Kidney (tissue), 14 donors: ENCODE data around the gene THSD4. TPM values are rescaled to one million over a fixed set of nuclear protein-coding genes. Genes with fewer than 3 reads are reported as not detected.
"Not testable (repeated sequence)": the region's sequence is repeated elsewhere in the genome, so short reads cannot be mapped to it uniquely, and the experiment has no call there.

Experiments
- DNase-seq, 5 donors: peaks; one replicate each; pipeline ENCODE4 v3.0.0-alpha.2; 2013 to 2020
- FAIRE-seq: peaks from 2 replicates; lab custom pipeline; 2012; peaks lifted over from hg19 to GRCh38; lab: Jason Lieb, UNC
- H3K27ac ChIP-seq, 2 donors: one replicate each; pipeline ENCODE4 v1.7.0; 2013; ENCODE audit warnings: low read depth in 2 of 2, low read length in 2 of 2, inconsistent platforms in 1 of 2
- H3K27me3 ChIP-seq: one replicate; pipeline ENCODE4 v1.7.1; 2013; ENCODE audit warnings: low read length, inconsistent platforms; ENCODE audit not compliant: control insufficient read depth, insufficient read depth
- H3K36me3 ChIP-seq, 3 donors: one replicate each; pipeline versions ENCODE4 v1.7.0 to v1.7.1; 2013; ENCODE audit warnings: low read length in 3 of 3, control low read depth in 1 of 3, inconsistent platforms in 1 of 3; ENCODE audit not compliant: insufficient read depth in 3 of 3, control insufficient read depth in 2 of 3
- H3K4me1 ChIP-seq, 3 donors: one replicate each; pipeline versions ENCODE4 v1.7.0 to v1.7.1; 2013; ENCODE audit warnings: low read length in 3 of 3, inconsistent platforms in 1 of 3, low read depth in 1 of 3; ENCODE audit not compliant: control insufficient read depth in 2 of 3, insufficient read depth in 2 of 3
- H3K4me3 ChIP-seq, 3 donors: one replicate each; pipeline versions ENCODE4 v1.7.0 to v1.8.1; 2013; ENCODE audit warnings: low read length in 3 of 3, control low read depth in 1 of 3, inconsistent platforms in 1 of 3
- H3K9ac ChIP-seq, 3 donors: one replicate each; pipeline versions ENCODE4 v1.7.0 to v1.7.1; 2013; ENCODE audit warnings: low read length in 3 of 3, control low read depth in 1 of 3, inconsistent platforms in 1 of 3
- H3K9me3 ChIP-seq, 3 donors: one replicate each; pipeline versions ENCODE4 v1.7.0 to v1.7.1; 2013; ENCODE audit warnings: low read length in 3 of 3, control low read depth in 1 of 3, inconsistent platforms in 1 of 3; ENCODE audit not compliant: control insufficient read depth in 2 of 3, insufficient read depth in 1 of 3
- intact Hi-C: fragments of 100-400 bp; cut with DNase I; formaldehyde crosslinking; loops from one replicate; pipeline ENCODE4 v1.11.1; 2022
- polyA plus RNA-seq: library from polyadenylated mRNA; stranded (reverse); fragments of 350-450 nt; fragmentation: Illumina TruSeq; extraction: RNeasy Lipid Tissue Mini Kit (QIAGEN cat#74804); gene quantifications from one replicate; pipeline ENCODE4 v1.2.3, GENCODE V29; 2014; ENCODE audit warnings: low read depth, low replicate concordance; ENCODE audit not compliant: insufficient read depth
- total RNA-seq: library from RNA; stranded (reverse); fragmentation: NEBNext Ultra II Directional; extraction: Animal tissue kit (Norgen Biotek cat#: 25700); gene quantifications from one replicate; pipeline ENCODE4 v1.2.1, GENCODE V29; 2021
- TF ChIP-seq, protein P1 (sequence below): IDR thresholded peaks from 3 replicates; pipeline ENCODE4 v1.5.1; 2012; ENCODE audit warnings: mild to moderate bottlenecking, moderate library complexity, borderline replicate concordance; ENCODE audit not compliant: insufficient read depth; ENCODE audit errors: extremely low read depth
- donor health status: control.
- donor health status: control.
- donor health status: control.
- donor health status: control.
- donor health status: control.
- donor health status: DM: yes; HTN: yes; CAD: no.
- donor health status: Normal renal cell carcinoma (clear cell type).

The THSD4 gene
- total and polyA plus RNA-seq, 2 donors from 2014 or later: 9.4 to 36.3 TPM

GRCh38 chr15:71364117-71364584 is 248.9 kb downstream of the THSD4 start:
- DNase-seq: no peak
- H3K27ac ChIP-seq: no peak overlapping the region
- H3K36me3 ChIP-seq: no peaks in the 10 kb centered on the region
- no peaks in the 10 kb centered on the region for H3K27me3 ChIP-seq
- TF ChIP-seq, protein P1, sequence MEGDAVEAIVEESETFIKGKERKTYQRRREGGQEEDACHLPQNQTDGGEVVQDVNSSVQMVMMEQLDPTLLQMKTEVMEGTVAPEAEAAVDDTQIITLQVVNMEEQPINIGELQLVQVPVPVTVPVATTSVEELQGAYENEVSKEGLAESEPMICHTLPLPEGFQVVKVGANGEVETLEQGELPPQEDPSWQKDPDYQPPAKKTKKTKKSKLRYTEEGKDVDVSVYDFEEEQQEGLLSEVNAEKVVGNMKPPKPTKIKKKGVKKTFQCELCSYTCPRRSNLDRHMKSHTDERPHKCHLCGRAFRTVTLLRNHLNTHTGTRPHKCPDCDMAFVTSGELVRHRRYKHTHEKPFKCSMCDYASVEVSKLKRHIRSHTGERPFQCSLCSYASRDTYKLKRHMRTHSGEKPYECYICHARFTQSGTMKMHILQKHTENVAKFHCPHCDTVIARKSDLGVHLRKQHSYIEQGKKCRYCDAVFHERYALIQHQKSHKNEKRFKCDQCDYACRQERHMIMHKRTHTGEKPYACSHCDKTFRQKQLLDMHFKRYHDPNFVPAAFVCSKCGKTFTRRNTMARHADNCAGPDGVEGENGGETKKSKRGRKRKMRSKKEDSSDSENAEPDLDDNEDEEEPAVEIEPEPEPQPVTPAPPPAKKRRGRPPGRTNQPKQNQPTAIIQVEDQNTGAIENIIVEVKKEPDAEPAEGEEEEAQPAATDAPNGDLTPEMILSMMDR: no peak
- H3K9me3 ChIP-seq: no peaks in the 10 kb centered on the region
- H3K4me3 ChIP-seq: no peak overlapping the region
- H3K4me1 ChIP-seq: peaks cover 0 to 2% (median 0%) of the 10 kb centered on the region in 3 donors
- no peak for FAIRE-seq
- no peak overlapping the region for H3K9ac ChIP-seq
- intact Hi-C loops: no loop called here

DNA sequence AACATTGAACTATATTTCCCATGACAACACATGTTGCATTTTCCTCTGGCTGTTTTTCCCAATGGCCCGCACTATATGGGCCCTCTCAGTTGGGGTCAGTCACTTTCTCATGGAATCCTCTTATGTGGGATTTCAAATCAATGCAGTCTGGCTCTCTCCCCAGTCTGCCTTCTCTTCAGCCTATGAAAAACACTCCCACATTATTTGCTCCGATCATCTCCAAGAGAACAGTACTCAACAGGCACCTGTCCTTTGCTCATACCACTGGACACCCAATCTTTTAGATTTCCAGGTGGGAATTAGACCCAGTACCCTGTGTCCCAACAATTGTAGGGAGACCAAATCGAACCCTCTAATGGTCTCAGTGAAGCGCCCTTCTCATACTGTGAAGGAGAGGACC is 251.3 kb downstream of the THSD4 start:
- Histone ChIP-seq H3K9ac (no peak overlapping the region), H3K36me3 (no peaks in the 10 kb centered on the region), H3K4me3 (no peak overlapping the region), H3K27me3 (no peaks in the 10 kb centered on the region), H3K4me1 (peaks cover 0 to 2% (median 0%) of the 10 kb centered on the region in 3 donors), H3K9me3 (no peaks in the 10 kb centered on the region), H3K27ac (no peak overlapping the region)
- TF ChIP-seq, protein P1: no peak
- FAIRE-seq: no peak
- no peak for DNase-seq
- intact Hi-C loops: no loop called here

- FAIRE-seq (no peak), DNase-seq (no peak)
- Histone ChIP-seq H3K27ac (no peak overlapping the region), H3K9me3 (no peaks in the 10 kb centered on the region), H3K9ac (no peak overlapping the region), H3K4me1 (peaks cover 0 to 2% (median 0%) of the 10 kb centered on the region in 3 donors), H3K4me3 (no peak overlapping the region), H3K36me3 (no peaks in the 10 kb centered on the region), H3K27me3 (no peaks in the 10 kb centered on the region)
- TF ChIP-seq, protein P1: no peak
- intact Hi-C loops: no loop called here
Measured at GRCh38 chr15:71366926-71367325, 251.7 kb downstream of the THSD4 start.

DNA sequence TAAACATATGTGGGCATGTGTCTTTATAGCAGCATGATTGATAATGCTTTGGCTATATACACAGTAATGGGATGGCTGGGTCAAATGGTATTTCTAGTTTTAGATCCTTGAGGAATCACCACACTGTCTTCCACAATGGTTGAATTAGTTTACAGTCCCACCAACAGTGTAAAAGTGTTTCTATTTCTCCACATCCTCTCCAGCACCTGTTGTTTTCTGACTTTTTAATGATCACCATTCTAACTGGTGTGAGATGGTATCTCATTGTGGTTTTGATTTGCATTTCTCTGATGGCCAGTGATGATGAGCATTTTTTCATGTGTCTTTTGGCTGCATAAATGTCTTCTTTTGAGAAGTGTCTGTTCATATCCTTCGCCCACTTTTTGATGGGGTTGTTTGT is 252.5 kb downstream of the THSD4 start:
- H3K27ac ChIP-seq, intact Hi-C loops, H3K4me1 ChIP-seq, H3K9ac ChIP-seq, H3K36me3 ChIP-seq, H3K9me3 ChIP-seq, FAIRE-seq, H3K4me3 ChIP-seq, DNase-seq, H3K27me3 ChIP-seq: not testable (repeated sequence)

- peak overlapping the region in 1 of 2 donors; percentile 37 for H3K27ac ChIP-seq
- H3K36me3 ChIP-seq, H3K27me3 ChIP-seq, H3K9ac ChIP-seq, H3K9me3 ChIP-seq, FAIRE-seq, DNase-seq, H3K4me3 ChIP-seq, intact Hi-C loops: not testable (repeated sequence)
- H3K4me1 ChIP-seq: peaks cover 6 to 19% (median 17%) of the 10 kb centered on the region in 3 donors
Measured at GRCh38 chr15:71372769-71373168, 257.5 kb downstream of the THSD4 start.
